Measurements from ENCODE around the gene AUTS2.

Gene AUTS2

DNA sequence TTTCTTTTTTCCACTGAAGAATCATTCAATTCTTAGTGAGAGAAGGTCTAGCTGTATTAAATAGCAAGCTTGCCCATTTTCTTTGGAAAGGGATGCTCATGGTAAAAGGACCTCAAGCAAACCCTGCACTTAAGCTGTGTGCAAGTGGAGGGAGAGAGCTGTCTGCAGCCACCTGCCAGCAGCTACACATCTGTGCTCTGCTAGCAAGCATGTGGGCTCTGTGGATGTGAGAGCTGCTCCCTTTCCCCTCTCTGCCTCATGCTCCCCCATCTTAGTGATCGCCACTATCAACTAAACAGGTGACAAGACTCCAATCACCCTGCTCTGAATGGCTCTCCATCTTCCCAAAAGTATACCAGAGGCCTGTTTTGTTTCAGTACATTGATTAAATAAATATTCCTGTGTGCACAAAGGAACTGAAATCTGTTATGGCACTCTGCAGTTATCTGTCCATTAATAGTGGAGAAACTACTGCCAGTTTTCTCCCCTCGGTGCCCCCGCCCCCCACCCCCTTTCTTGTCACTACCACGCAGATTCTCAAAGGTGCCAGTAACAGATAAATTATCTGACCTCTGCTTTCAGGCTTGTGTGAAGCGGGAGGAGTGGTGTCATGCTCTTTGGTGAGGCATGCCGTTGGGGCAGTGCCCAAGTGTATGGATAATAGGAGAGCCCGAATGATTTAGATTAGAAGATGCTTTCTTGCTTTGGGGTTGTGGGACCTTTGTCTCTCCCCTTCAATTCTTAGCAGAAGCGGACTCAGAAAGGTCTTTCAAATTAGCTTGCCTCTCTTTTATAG is 26.4 kb downstream of the AUTS2 start:
- DNase-seq (ENCODE audit: low read depth in 2 of 2) = no peak

DNA sequence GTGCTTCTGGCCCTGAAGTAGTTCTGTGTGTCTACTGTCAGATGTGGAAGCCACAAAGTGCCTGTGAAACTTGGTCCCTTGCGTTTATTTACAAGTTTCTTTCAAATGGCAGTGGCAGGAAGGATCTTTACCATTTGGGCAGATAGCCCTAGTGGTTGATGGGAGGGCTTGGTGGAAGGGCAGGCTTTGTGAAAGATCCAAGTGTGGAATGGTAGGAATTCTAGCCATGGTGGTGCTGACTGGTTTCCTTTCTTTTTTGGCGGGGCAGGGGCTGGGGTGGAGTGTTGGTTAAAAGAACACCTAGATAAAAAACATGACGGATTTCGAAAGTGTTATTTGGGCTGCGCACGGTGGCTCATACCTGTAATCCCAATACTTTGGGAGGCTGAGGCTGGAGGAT is 27.0 kb downstream of the AUTS2 start:
- no peak for DNase-seq (ENCODE audit: low read depth in 2 of 2)

DNA sequence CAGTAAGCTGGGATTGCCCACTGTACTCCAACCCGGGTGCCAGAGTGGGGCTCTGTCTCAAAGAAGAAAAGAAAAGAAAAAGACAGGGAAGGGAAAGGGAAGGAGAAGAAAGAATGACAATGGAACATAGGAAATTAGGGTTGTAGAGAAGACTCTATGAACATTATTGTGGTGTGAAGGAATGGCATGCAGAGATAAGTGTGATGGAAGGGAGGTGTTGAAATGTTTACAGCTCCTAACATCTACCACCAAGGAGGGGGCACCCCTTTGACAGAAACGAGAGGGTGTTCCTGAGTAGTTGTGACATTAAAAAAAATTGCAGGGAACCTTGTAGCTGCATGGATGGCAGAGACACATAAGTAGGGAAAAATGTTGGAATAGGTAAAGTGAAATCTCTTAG is 27.5 kb downstream of the AUTS2 start:
- no peak for DNase-seq (ENCODE audit: low read depth in 2 of 2)

DNA sequence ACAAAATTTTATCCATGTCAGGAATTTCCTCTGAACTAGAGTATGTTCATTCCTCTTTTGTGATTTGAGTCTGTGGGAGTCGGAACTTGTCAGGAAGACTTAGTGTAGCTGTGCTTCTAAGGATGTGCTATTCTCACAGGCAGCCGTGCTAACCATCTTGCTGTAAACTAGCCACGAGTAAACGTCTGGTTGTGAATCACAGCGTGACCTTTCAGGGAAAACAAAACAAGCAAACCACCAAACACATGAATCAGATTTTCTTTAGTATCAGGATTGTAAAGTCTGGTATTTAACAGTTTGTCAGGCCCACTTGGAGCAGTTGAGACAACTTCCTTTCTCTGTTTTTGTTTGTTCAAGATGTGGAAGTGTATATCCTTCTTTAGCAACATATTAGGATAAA is 32.0 kb downstream of the AUTS2 start:
- no peak for DNase-seq (ENCODE audit: low read depth in 2 of 2)

DNA sequence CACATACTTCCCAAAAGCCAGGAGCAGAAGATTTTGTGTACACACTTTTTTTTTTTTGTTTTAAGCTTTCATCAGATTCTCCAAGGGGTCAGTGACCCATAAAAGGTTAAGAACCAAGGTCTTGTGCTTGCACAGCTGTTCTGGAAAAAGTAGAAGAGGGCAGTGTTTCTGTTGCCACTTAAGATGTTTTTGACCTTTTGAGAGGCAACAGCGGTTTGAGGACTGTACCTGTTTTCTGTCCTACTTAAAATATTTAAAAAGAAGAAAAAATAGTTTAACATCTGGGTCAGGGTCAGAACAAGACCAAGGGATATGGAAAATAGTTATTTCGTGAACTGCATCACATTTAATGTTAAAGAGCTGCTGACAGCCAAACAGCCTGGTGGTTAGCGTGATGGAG is 32.9 kb downstream of the AUTS2 start:
- DNase-seq (ENCODE audit: low read depth in 2 of 2) = no peak

DNA sequence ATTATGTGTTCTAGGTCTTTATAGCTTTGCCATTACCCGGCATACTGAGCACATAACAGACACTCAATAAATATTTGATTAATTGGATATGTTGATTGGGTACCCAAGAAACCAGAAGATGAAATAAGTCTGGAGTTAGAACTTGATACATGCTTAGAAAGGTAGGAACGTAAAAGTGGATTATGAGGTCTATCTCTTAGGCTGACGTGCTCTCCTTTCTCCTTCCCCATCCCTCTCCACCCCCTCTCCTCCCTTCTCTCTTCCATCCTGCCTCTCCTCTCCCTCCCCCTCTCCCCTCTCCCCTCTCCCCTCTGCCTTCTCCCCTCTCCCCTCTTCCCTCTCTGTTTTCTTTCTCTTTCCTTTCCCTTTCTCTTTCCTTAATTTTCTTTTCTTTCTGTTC is 34.0 kb downstream of the AUTS2 start:
- DNase-seq (ENCODE audit: low read depth in 2 of 2) = no peak

DNA sequence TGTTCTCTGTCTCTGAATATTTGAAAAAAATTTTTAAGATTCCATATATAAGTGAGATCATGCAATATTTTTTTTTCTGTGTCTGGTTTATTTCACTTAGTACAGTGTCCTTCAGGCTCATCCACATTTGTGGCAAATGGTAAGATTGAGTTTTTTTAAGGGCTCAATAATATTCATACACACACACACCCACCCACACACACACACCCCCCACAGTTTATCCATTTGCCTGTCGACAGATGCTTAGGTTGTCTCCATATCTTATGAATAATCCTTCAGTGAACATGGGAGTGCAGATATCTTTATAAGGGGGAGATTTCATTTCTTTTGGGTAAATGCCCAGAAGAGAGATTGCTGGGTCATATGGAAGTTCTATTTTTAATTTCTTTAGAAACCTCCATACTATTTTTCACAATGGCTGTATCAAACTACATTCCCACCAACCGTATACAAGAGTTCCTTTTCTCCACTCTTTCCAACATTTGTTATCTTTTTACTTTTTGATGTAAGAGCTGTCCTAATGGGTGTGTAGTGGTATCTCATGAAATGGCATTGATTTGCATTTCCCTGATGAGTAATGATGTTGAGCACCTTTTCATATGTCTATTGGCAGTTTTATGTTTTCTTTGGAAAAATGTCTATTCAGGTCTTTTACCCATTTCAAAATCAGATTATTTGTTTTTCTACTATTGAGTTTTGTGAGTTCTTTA is 35.0 kb downstream of the AUTS2 start:
- no peak for DNase-seq (ENCODE audit: low read depth in 2 of 2)

DNA sequence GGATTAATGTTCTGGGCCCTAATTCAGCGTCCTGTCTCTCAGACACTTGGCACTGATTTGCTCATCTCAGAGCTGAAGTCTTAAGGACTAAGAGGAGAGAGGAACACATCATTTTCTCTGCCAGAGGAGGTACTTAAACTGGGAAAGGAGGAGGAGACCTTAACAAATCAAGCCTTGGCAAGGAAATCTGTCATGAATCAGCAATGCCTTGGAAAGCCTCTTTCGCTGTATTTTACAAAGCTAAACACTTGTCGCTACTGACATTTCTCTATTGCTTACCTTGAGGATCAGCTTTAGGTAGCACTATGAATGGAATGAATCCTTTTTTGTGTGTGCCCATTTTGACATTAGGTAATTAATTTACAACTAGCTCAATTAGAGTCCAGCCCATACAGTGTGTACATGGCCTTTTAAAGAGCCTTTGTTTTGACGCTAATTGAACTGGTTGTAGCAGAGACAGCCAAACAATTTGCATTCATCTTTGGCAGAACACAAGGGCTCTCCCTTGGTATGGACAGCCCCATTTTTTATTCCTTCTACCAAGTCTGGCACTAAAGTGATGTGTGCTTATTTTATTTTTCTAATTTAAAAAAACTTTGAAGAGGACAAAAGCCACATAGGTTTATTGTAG is 37.4 kb downstream of the AUTS2 start:
- DNase-seq (ENCODE audit: low read depth in 2 of 2) = no peak

DNA sequence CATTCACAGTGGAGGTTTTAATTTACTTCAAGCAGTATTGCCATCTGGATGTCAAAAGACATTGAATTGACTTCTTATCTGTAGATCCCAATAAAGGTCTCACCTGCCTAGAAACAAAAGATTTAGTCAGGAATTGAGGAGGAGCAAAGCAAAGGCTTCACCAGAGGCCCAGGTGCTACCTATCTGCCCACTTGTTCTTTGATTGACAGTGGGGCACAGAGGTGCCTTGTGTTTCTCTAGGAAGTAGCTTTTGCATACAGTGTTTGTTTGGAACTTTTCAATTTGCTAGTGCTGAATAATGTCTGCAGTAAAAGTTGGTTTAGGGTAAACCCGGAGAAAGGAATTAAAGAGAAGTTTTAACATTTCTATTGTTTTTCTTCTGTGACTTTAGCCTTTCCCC is 40.4 kb downstream of the AUTS2 start:
- DNase-seq (ENCODE audit: low read depth in 2 of 2) = no peak

DNA sequence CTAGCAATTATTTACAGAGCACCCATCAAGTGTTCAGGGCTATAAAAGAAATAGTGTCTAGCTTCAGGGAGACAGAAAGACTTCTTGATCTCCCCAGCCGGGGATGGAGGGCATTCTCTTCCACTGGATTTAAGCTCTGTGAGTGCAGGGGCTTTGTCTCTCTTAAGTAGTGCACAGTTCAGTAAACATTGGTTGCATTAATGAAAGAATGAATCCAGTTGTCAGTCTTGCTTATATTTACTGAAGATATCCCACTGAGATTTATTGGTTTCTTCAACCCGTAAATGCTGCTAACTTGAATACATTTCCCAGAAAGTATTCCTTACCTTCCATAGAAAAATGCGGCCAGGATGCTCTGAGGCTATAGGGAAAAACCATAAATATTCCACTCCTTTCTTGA is 41.9 kb downstream of the AUTS2 start:
- DNase-seq (ENCODE audit: low read depth in 2 of 2) = no peak

DNA sequence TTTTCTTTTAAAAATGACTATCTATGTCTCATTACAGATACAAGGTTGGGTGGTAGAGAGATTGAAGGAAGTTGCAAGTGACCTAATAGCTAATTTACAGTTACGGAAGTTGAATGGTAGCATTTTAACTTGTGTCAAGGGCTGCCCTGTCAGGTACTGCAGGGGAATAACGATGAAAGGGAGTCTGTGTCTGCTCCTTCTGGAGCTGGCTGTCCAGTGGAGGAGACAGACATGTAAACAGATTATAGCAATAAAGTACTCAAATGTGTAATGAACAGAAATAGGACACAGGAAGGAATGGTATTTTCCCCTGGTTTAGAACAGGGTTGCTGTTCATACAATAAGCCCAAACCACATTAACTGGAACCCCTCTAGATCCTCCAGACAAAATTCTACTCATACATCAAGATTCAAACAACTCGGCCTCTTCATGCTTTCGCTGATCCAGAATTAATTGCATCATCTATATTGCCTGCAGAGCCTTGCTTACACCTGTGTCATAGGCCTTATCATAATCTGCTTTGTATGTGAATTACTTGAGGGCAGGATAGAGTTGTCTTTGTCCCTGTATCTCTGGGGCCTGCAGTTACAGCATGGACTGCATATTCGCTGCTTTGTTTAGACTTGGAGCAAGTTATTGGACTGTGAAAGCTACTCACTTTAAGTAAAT is 42.8 kb downstream of the AUTS2 start:
- no peak for DNase-seq (ENCODE audit: low read depth in 2 of 2)

DNA sequence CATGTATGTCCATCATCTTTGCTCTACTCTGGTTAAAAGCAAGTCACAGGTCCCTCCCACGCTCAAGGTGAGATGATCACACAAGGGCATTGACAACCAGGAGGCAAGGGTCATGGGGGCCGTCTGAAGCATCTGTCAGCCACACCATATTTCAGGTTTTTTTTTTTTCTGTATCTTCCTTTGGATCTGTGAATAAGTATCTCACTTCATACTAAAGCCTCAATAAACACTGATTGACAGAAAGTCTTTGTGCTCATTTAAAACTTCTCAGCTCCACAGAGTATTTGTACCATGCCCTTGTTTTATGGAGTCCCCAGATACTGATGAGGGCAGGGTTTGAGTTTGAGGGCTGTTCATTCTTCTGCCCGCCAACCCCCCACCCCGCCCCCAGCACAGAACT is 45.0 kb downstream of the AUTS2 start:
- DNase-seq (ENCODE audit: low read depth in 2 of 2) = no peak

DNA sequence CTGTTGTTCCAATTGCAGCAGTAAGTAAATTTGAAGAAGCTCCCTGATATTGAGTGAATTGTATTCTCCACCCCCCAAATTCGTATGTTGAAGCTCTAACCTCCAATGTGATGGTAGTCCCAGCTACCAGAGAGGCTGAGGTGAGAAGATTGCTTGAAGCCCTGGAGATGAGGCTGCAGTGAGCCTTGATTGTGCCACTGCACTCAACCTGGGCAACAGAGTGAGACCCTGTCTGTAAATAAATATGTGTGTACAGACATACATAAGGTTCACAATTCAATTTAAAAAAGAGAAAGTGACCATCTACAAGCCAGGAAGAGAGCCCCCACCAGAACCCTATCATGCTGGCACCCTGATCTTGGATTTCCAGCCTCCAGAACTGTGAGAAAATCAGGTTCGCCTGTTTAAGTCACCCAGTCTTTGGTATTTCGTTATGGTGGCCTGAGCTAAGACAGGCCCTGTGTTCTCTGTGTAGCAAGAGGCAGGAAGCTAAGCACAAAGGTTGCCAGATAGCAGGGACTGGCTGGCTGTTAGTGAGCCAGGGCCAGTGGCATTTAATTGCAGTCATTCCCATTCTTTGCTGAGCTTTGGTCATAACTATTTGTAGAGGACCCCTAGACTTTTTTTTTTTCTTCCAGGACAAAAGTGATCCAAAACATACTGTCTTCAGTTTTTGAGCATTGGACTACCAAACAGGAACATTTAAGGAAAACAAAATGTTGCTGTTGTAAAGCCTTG is 45.6 kb downstream of the AUTS2 start:
- no peak for DNase-seq (ENCODE audit: low read depth in 2 of 2)

DNA sequence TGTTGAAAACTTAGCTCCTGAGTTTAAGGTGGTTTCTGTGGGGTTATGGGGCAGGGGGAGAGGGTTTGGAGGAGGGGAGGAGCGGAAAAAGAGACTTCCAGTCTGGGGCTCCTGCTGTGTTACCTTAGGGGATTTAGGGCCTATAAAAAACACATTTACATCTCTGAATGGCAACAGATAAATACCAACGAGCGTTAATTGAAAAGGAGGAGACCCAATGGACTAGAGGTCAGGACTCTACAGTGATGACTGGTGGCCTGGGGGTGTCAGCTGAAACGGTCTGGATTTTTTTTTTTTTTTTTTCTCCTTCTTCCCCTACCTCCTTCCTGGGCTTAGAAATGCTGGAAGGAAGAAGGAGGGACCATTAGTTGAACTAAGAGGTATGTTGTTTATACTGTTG is 47.4 kb downstream of the AUTS2 start:
- DNase-seq (ENCODE audit: low read depth in 2 of 2) = no peak

DNA sequence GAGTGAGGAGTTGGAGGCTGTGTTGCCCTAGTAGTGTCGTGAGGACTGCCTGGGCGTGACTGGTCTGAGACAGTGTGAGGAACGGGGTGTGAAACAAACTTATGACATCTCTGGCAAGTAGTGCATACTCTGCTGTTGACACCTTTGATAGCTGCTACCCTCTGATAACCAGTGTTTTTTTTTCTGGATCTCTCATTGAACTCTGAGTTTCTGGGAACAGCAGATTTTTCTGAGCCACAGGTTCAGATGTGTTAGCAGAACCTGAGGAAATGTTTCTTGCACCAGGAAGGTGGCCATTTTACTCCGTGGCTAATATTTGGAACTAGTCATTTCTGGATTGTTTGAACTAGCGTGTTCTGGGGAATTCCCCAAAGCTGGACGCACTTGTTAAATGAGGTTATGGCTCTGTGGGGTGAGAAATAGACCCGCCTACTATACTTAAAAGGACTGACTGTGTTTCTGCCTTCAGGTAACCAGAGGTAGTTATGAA is 52.9 kb downstream of the AUTS2 start:
- DNase-seq (ENCODE audit: low read depth in 2 of 2) = no peak

DNA sequence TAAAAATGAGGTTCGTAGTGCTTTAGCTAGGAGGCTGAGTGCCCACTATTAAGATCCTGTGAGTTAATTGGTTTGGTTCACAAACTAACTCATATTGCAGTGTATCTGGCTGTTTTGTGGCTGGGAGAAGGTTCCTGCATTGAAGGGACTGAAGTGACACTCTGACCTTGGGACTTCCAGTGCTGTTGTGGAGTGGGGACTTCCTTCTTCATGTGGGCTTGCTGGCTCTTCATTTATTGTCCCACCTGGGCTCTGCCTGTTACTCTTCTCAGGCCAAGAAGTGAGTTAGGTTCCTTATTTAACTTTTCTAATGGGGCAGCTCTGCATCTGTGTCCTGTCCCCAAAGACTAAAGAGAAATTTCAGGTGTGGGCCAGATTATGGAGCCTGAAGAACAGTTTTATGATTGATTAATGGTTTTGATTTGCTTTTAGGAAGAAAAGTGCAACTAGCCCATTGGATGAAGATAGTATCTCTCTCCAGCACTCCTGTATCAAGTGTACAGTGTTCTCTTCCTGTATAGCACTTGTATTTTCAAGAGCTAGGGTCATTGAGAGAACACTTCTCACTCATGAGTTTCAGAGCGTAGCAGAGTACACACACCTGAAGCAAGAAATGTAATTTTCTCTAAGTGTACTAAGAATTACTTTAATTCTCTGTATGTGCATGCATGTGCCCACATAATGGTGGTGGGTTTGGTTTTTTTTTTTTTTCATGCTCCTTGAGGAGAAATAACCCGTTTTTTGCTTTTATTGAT is 54.8 kb downstream of the AUTS2 start:
- DNase-seq (ENCODE audit: low read depth in 2 of 2) = no peak

DNA sequence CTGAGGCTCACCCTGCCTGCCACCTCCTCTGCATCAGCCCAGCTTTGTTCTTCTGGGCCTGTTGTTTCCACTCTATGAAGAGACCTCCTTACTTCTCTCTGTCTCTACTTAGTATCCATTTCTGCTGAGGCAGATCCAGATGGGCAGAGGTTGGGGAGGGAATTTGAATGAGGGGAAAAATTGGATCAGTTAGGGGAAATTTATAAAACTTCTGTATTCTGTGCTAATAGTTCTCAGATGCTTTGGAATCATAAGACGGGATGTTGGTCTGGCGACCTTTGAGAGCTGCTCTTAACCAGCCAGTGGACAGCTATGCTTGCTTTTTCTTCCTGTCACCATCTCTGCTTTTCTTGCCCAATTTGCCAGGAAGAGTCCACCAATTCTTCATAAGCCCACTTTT is 55.5 kb downstream of the AUTS2 start:
- no peak for DNase-seq (ENCODE audit: low read depth in 2 of 2)

DNA sequence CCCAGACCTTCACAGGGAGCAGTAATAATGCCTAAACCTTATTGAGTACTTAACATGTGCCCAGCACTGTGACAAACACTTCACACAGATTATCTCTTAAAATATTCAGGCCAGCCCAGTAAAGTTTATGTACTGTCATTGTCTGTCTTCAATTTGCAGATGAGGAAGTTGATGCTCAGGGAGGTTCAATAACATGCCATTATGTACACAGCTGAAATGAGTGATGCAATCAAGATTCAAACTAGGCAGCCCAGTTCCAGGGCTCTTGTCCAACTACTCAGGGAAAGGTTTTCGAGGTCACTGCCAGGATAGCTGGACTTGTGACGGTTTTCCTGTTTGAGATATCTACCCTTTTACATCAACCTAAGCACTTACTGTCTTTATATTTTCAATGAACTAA is 56.1 kb downstream of the AUTS2 start:
- no peak for DNase-seq (ENCODE audit: low read depth in 2 of 2)

DNA sequence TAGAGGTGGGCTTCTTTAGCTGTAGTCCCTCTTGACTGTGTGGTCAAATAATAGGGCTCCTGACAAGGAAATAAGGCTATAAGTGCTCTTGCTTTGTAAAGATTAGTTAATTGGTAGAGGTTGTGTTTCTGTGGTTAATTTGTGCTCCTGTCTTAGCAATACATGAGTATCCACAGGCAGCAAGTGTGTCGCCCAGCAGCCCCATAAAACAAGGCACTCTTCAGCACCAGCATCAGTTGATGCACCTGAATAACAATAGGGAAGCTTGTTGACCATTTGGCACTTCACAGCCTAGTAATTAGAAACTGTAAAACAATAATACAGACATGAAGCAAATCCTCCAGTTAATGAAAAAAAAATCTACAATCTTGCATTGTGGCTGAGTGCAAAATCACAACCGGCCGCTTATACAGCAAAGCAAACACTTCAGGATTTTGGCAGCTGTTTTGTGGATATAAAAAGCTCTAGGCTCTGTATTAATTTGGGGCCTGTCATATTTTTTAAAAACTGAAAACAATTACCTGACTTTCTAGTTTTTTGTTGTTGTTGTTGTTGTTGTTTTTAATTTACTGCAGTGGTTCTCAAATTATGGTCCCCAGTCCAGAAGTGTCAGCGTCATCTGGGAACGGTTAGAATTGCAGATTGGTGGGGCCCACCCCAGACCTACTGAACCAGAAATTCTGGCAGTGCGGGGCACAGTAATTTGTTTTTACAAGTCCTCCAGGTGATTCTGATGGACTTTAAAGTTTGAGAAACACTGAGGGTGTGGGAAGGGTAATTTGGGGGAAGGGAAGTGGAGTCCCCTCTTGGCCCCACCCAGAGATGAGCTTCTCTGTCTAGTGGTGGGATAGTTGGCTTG is 56.8 kb downstream of the AUTS2 start:
- no peak for DNase-seq (ENCODE audit: low read depth in 2 of 2)

DNA sequence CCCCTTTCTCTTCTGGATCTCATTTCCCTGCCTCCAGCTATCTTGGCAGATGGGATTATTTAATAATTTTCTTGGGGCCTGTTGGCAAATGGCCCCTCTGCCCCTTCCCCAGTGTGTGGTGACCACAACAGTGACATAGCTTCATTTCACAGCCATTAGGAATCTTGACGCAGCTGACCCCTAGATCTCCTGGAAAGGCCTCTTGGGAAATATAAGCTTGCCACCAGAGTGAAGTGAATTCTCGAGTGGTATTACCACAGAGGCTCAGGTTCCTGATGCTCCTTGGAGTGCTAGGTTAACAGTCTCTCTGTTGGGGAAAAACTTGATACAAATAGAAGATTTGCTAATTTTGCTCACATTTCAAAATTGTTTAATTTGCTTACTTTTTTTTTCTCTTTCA is 57.8 kb downstream of the AUTS2 start:
- no peak for DNase-seq (ENCODE audit: low read depth in 2 of 2)

Measured in stimulated activated CD8-positive, alpha-beta memory T cell treated with anti-CD3 and anti-CD28 coated beads, Interleukin-15, amount 100 ng/mL, for 4 hours (primary cell).